ENCODE results near the gene MXRA7.

The MXRA7 gene

DNA sequence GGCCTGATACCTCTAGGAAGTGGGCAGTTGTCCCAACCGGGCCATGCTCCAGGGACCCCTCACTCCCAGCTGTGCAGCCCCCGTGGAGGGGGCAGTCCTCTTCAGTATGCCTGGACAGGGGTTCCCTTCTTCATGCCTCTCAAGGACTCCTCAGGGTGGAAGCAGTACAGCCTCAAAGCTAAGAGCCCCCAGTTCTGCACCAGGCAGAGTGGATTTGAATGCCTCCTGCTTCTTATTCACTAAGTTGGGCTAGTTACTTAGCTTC is 43.3 kb downstream of the MXRA7 start:
- Histone ChIP-seq H3K36me3 (ENCODE audit: low read length) (no peaks in the 10 kb centered on the region), H3K9ac (ENCODE audit: low read length) (no peak overlapping the region), H3K79me2 (ENCODE audit: insufficient read depth, low read length) (no peaks in the 10 kb centered on the region), H3K9me3 (ENCODE audit: insufficient read depth, low read length) (no peaks in the 10 kb centered on the region), H3K4me2 (ENCODE audit: low read depth, low read length, poor library complexity, severe bottlenecking) (no peak overlapping the region), H3K27me3 (ENCODE audit: low read length) (no peaks in the 10 kb centered on the region), H2AFZ (ENCODE audit: low read depth, low read length, severe bottlenecking) (no peak overlapping the region), H3F3A (ENCODE audit: insufficient read depth) (no peaks in the 10 kb centered on the region), H3K9me2 (replicated peaks; ENCODE audit: insufficient read depth, low read length) (no peaks in the 10 kb centered on the region), H3K27ac (ENCODE audit: low read depth, low read length) (no peak overlapping the region), H4K20me1 (ENCODE audit: low read depth, low read length) (no peaks in the 10 kb centered on the region), H3K4me3 (ENCODE audit: insufficient read depth, low read length, poor library complexity, severe bottlenecking) (no peak overlapping the region)
- TF ChIP-seq, protein P1, sequence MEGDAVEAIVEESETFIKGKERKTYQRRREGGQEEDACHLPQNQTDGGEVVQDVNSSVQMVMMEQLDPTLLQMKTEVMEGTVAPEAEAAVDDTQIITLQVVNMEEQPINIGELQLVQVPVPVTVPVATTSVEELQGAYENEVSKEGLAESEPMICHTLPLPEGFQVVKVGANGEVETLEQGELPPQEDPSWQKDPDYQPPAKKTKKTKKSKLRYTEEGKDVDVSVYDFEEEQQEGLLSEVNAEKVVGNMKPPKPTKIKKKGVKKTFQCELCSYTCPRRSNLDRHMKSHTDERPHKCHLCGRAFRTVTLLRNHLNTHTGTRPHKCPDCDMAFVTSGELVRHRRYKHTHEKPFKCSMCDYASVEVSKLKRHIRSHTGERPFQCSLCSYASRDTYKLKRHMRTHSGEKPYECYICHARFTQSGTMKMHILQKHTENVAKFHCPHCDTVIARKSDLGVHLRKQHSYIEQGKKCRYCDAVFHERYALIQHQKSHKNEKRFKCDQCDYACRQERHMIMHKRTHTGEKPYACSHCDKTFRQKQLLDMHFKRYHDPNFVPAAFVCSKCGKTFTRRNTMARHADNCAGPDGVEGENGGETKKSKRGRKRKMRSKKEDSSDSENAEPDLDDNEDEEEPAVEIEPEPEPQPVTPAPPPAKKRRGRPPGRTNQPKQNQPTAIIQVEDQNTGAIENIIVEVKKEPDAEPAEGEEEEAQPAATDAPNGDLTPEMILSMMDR (IDR thresholded peaks at IDR 0.05; ENCODE audit: insufficient read depth, low read length, poor library complexity, severe bottlenecking) = no peak
- no peak for TF ChIP-seq EZH2phosphoT487 (conservative IDR thresholded peaks at IDR 0.05; ENCODE audit: low read length)

DNA sequence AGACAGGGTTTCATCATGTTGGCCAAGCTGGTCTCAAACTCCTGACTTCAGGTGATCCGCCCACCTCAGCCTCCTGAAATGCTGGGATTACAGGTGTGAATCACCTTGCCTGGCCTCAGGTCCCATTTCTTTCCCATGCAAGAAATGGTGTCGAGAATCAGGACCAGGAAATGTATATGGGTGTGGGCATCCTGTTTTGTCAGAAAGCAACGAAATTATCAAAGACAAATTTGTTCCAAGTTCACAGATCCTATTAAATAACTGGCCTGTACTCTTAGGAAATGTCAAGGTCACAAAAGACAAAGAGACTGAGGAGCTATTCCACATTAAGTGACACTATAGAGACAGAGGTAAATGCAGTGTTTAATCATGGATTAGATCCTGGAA is 50.1 kb downstream of the MXRA7 start:
- no peak overlapping the region for H3K4me2 ChIP-seq (ENCODE audit: low read depth, low read length, poor library complexity, severe bottlenecking)
- no peak overlapping the region for H3K4me3 ChIP-seq (ENCODE audit: insufficient read depth, low read length, poor library complexity, severe bottlenecking)
- no peak overlapping the region for H3K9ac ChIP-seq (ENCODE audit: low read length)
- no peak overlapping the region for H3K27ac ChIP-seq (ENCODE audit: low read depth, low read length)
- H3K36me3 ChIP-seq (ENCODE audit: low read length) = no peaks in the 10 kb centered on the region
- no peaks in the 10 kb centered on the region for H3K27me3 ChIP-seq (ENCODE audit: low read length)
- TF ChIP-seq EZH2phosphoT487 (conservative IDR thresholded peaks at IDR 0.05; ENCODE audit: low read length) = no peak
- TF ChIP-seq, protein P1 (IDR thresholded peaks at IDR 0.05; ENCODE audit: insufficient read depth, low read length, poor library complexity, severe bottlenecking) = no peak
- H2AFZ ChIP-seq (ENCODE audit: low read depth, low read length, severe bottlenecking) = no peak overlapping the region
- no peaks in the 10 kb centered on the region for H3F3A ChIP-seq (ENCODE audit: insufficient read depth)
- H3K79me2 ChIP-seq (ENCODE audit: insufficient read depth, low read length) = no peaks in the 10 kb centered on the region
- H3K9me2 ChIP-seq (replicated peaks; ENCODE audit: insufficient read depth, low read length) = no peaks in the 10 kb centered on the region
- H3K9me3 ChIP-seq (ENCODE audit: insufficient read depth, low read length) = no peaks in the 10 kb centered on the region
- H4K20me1 ChIP-seq (ENCODE audit: low read depth, low read length) = no peaks in the 10 kb centered on the region

DNA sequence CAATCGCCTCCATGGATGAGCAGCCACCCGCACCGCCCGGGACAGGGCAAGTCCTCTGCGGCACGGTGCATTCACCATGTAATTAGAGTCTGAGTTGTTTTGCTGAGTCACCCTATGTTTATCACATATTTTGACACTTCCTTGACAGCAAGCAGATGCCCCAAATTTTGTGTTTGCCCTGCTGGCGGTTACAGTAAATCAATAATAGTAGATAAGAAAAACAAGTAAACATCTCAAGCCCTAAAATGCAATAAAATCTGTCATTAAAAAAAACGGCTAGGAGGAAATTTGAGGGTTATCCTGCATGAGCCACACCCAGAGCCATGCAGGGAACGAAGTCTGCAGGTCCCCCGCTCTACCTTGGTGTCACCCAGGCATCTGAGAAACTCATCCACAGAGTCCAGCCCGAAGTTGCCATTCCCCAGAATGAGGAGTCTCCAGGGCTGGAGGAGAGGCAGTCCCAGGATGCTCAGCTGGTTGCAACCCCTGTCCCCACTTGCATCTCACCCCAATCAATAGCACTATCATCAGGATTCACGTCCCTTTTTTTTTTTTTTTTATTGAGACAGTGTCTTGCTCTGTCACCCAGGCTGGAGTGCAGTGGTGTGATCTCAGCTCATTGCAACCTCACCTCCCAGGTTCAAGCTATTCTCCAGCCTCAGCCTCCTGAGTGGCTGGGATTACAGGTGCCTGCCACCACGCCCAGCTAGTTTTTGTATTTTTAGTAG is 50.7 kb downstream of the MXRA7 start:
- no peak overlapping the region for H3K27ac ChIP-seq (ENCODE audit: low read depth, low read length)
- H2AFZ ChIP-seq (ENCODE audit: low read depth, low read length, severe bottlenecking) = no peak overlapping the region
- H3K4me3 ChIP-seq (ENCODE audit: insufficient read depth, low read length, poor library complexity, severe bottlenecking) = no peak overlapping the region
- no peaks in the 10 kb centered on the region for H3F3A ChIP-seq (ENCODE audit: insufficient read depth)
- no peaks in the 10 kb centered on the region for H4K20me1 ChIP-seq (ENCODE audit: low read depth, low read length)
- H3K9me3 ChIP-seq (ENCODE audit: insufficient read depth, low read length) = no peaks in the 10 kb centered on the region
- no peaks in the 10 kb centered on the region for H3K27me3 ChIP-seq (ENCODE audit: low read length)
- no peak overlapping the region for H3K9ac ChIP-seq (ENCODE audit: low read length)
- TF ChIP-seq, protein P1 (IDR thresholded peaks at IDR 0.05; ENCODE audit: insufficient read depth, low read length, poor library complexity, severe bottlenecking) = no peak
- TF ChIP-seq EZH2phosphoT487 (conservative IDR thresholded peaks at IDR 0.05; ENCODE audit: low read length) = no peak
- no peaks in the 10 kb centered on the region for H3K79me2 ChIP-seq (ENCODE audit: insufficient read depth, low read length)
- H3K4me2 ChIP-seq (ENCODE audit: low read depth, low read length, poor library complexity, severe bottlenecking) = no peak overlapping the region
- no peaks in the 10 kb centered on the region for H3K36me3 ChIP-seq (ENCODE audit: low read length)
- H3K9me2 ChIP-seq (replicated peaks; ENCODE audit: insufficient read depth, low read length) = no peaks in the 10 kb centered on the region
